Upper lobe of left lung (tissue), 4 donors: ENCODE results near the gene SNTB2.

Experiments
- CTCF ChIP-seq, 6 experiments: fragments of 450-650 bp in 4 of 6; fragments of 200-600 bp in 2 of 6; sonication (generic) in 2 of 6; IDR thresholded peaks; one replicate each; pipeline ENCODE4 v1.5.1; 2016 to 2019; ENCODE audit warnings: antibody characterized with exemption in 6 of 6
- POLR2A ChIP-seq, 4 donors: fragments of 450-650 bp; IDR thresholded peaks; one replicate each; pipeline ENCODE4 v1.5.1; 2016 to 2017; ENCODE audit warnings: antibody characterized with exemption in 4 of 4, mild to moderate bottlenecking in 2 of 4
- POLR2AphosphoS5 ChIP-seq, 2 donors: sonication (generic); formaldehyde crosslinking; IDR thresholded peaks; one replicate each; pipeline ENCODE4 v1.5.1; 2017; ENCODE audit warnings: antibody characterized with exemption in 2 of 2

DNA sequence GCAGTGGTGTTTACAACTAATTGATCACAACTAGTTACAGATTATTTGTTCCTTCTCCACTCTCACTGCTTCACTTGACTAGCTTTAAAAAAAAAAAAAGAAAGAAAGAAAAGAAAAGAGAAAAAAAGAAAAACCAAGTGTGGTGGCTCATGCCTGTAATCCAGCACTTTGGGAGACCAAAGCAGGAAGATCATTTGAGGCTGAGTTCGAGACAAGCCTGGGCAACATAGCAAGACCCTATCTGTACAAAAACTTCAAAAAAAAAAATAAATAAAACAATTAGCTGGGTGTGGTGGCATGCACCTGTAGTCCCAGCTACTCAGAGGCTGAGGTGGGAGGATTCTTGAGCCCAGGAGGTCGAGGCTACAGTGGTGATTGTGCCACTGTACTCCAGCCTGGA, 4.2 kb downstream of the SNTB2 start:
- TF ChIP-seq POLR2A (IDR thresholded peaks at IDR 0.05) (no peak), POLR2AphosphoS5 (IDR thresholded peaks at IDR 0.05) (no peak), CTCF (IDR thresholded peaks at IDR 0.05) (no peak)
